K562 (cell line): ENCODE measurements around the gene LPIN1. TPM values are rescaled to one million over a fixed set of nuclear protein-coding genes. Genes with fewer than 3 reads are reported as not detected.

Source experiments
- CBX8 ChIP-seq: fragments of 200-600 bp; sonication (generic); IDR thresholded peaks from 2 replicates; pipeline ENCODE4 v1.6.1; 2012; ENCODE audit warnings: borderline replicate concordance, mixed run types, low read depth, mild to moderate bottlenecking, moderate library complexity, mixed read lengths, low read length, control low read depth, inconsistent platforms; ENCODE audit not compliant: poor library complexity, severe bottlenecking; ENCODE audit errors: extremely low read depth
- CEBPG ChIP-seq, 3 experiments: fragments of 200-800 bp in 1 of 3; sonication (Bioruptor generic) in 1 of 3; sonication (generic) in 1 of 3; formaldehyde crosslinking in 1 of 3; IDR thresholded peaks in 2 of 3; conservative IDR thresholded peaks in 1 of 3; 2 replicates each; pipeline versions ENCODE4 v1.6.1 to v1.8.0; 2016 to 2022; ENCODE audit warnings: missing compliant biosample characterization in 2 of 3, missing genetic modification characterization in 2 of 3, mild to moderate bottlenecking in 1 of 3, missing genetic modification reagents in 1 of 3
- GATAD2A ChIP-seq: fragments of 450-650 bp; IDR thresholded peaks from 2 replicates; pipeline ENCODE4 v1.6.1; 2017
- HDAC8 ChIP-seq: fragments of 450-650 bp; IDR thresholded peaks from 2 replicates; pipeline ENCODE4 v1.6.1; 2016; ENCODE audit warnings: mild to moderate bottlenecking, missing genetic modification characterization, moderate library complexity, missing compliant biosample characterization
- KLF16 ChIP-seq: IDR thresholded peaks from 2 replicates; pipeline ENCODE4 v1.6.1; 2016; ENCODE audit warnings: antibody characterized with exemption
- MAFF ChIP-seq: IDR thresholded peaks from 2 replicates; pipeline ENCODE4 v1.6.1; 2012; ENCODE audit warnings: low read length, improper control_type of control experiment
- RBM25 ChIP-seq: fragments of 200-400 bp; formaldehyde crosslinking; IDR thresholded peaks from 2 replicates; pipeline ENCODE4 v1.6.1; 2018; ENCODE audit warnings: low read length, low read depth, moderate library complexity; ENCODE audit not compliant: severe bottlenecking
- RBM34 ChIP-seq: fragments of 200-400 bp; formaldehyde crosslinking; IDR thresholded peaks from 2 replicates; pipeline ENCODE4 v1.6.1; 2018; ENCODE audit warnings: low read length, borderline replicate concordance; ENCODE audit not compliant: insufficient read depth
- RNF219 ChIP-seq: fragments of 250-450 bp; sonication (Bioruptor Pico); IDR thresholded peaks from 2 replicates; pipeline ENCODE4 v1.5.0; 2022; ENCODE audit warnings: mild to moderate bottlenecking
- SMC3 ChIP-seq: conservative IDR thresholded peaks from 2 replicates; pipeline ENCODE4 v1.6.1; 2011; ENCODE audit warnings: low read depth, low read length, improper control_type of control experiment; ENCODE audit not compliant: insufficient read depth
- SNIP1 ChIP-seq: fragments of 450-650 bp; IDR thresholded peaks from 2 replicates; pipeline ENCODE4 v1.7.1; 2017; ENCODE audit warnings: low read depth, mild to moderate bottlenecking
- THAP12 ChIP-seq: fragments of 250-450 bp; sonication (Bioruptor Pico); IDR thresholded peaks from 2 replicates; pipeline ENCODE4 v1.9.0; 2021; ENCODE audit warnings: mild to moderate bottlenecking, inconsistent platforms
- TRIM25 ChIP-seq: fragments of 450-650 bp; IDR thresholded peaks from 2 replicates; pipeline ENCODE4 v1.7.0; 2016; ENCODE audit warnings: borderline replicate concordance
- polyA plus RNA-seq, 8 experiments: library from polyadenylated mRNA; depleted of rRNA in 4 of 8; stranded (reverse) in 5 of 8; unstranded in 3 of 8; fragments of >200 nt; fragmentation: Nextera tagmentation in 2 of 8; fragmentation: Illumina TruSeq in 1 of 8; extraction: Ambion mirVana in 2 of 8; extraction: Trizol in 1 of 8; gene quantifications; 2 replicates each; pipeline versions ENCODE4 v1.2.1 to v1.2.3, GENCODE V29; 2011 to 2014; ENCODE audit warnings: inconsistent platforms in 1 of 8, missing spikeins in 1 of 8
- total RNA-seq, 7 experiments: library from RNA; depleted of rRNA in 6 of 7; stranded (reverse); fragments of >200 nt in 6 of 7; fragmentation: Illumina TruSeq in 2 of 7; extraction: Trizol in 2 of 7; gene quantifications; 2 replicates each; pipeline versions ENCODE4 v1.2.1 to v1.2.3, GENCODE V29; 2011 to 2021; ENCODE audit warnings: low replicate concordance in 1 of 7

Gene LPIN1
- total and polyA plus RNA-seq, 9 of the 15 experiments (the other 6 are each of a cell fraction or from before 2014, with no cell fraction given): 9.2 to 84.0 (median 27.8) TPM

- TF ChIP-seq RBM25 (no peak), SNIP1 (no peak), GATAD2A (0 out of 2 replicates have a peak, but pooled peaks have one; percentile 3), MAFF (peak; percentile 72), SMC3 (peak; percentile 27; the same call in 1 of the 2 replicates), KLF16 (0 out of 2 replicates have a peak, but pooled peaks have one; percentile 15), RBM34 (no peak), TRIM25 (peak; percentile 21; the same call in 1 of the 2 replicates), CEBPG (CRISPR knock-in tag; IDR thresholded peaks at IDR 0.05) (no peak), CEBPG (tag; conservative IDR thresholded peaks at IDR 0.05 in 1 of 2, IDR thresholded peaks at IDR 0.05 in 1 of 2) (no peak), RNF219 (CRISPR knock-in tag) (no peak), THAP12 (CRISPR knock-in tag) (peak; percentile 8; the same call in 1 of the 2 replicates), HDAC8 (no peak), CBX8 (no peak)
Observed at GRCh38 chr2:11744631-11745394, 1.6 kb upstream of the LPIN1 start (continued).
